AG20443 (cell line): ENCODE data around the gene DNAAF5.
"Not testable (repeated sequence)": the region's sequence is repeated elsewhere in the genome, so short reads cannot be mapped to it uniquely, and the experiment has no call there.

ENCODE experiments used
- DNase-seq: peaks from one replicate; pipeline ENCODE4 v3.0.0; 2012; ENCODE audit warnings: low spot score, mixed read lengths

The DNAAF5 gene

DNA sequence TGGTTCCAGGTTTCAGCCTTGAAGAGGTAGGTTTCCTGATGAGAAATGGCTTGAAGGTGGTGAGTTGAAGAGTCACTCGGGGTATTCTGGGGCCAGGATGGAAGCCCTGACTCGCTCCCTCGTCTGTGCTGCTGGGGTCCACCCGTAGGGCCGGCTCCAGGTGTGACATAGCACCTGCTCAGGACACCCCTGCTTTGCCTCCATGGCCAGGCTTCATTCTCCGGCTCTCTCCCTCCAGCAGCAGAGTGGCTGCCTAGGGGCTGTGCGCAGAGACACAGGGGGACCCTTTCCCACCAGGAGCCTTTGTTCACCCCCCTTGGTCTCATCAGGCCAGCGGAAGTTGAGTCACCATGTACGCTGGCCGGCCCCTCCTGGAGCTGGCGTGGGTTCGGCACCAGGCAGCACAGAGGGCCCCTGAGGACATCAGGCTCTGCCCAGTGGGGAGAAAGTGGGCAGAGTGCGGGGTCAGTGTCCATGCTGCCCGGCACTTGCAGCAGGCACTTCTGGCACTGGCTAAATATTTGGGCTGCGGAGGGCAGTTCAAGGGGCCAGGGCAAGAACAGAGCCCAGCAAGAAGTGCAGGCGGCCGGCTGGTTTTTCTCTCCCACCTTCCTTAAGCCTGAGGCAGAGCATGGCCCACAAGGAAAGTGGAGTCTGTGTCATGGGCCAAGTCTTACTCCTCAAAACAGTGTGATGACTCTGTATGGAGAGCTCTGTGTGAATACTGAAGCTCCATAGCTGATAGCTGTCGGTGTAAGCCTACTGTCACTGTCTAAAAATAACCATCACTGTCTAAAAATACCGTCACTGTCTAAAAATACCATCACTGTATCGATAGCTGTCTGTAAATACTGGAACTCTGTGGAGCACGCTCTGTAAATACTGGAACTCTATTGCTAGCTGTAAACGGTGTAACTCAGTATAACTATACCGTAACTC lies 4.3 kb downstream of the DNAAF5 start:
- DNase-seq: no peak

DNA sequence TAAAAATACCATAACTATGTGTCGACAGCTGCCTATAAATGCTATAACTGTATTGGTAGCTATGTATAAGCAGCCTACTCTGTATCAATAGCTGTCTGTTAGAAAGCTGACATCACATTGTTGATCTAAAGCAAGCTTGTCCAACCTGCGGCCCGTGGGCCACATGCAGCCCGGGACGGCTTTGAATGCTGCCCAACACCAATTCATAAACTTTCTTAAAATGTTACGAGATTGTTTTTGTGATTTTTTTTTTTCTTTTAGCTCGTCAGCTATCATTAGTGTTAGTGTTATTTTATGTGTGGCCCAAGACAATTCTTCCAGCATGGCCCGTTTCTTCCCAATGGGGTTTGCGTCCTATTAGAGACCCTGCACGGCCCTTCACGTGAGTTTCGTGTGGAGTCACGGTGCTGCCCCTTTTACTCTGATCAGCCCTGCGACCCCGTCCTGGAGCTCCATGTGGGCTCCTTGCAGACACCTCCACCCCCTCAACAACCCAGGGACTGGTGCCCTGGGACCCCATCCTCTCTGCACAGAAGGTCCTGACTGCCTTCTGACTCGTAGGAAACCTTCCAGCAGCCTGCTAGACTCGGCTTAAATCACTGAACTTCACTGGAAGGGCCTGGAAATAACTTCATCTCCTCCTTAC lies 5.1 kb downstream of the DNAAF5 start:
- no peak for DNase-seq

DNA sequence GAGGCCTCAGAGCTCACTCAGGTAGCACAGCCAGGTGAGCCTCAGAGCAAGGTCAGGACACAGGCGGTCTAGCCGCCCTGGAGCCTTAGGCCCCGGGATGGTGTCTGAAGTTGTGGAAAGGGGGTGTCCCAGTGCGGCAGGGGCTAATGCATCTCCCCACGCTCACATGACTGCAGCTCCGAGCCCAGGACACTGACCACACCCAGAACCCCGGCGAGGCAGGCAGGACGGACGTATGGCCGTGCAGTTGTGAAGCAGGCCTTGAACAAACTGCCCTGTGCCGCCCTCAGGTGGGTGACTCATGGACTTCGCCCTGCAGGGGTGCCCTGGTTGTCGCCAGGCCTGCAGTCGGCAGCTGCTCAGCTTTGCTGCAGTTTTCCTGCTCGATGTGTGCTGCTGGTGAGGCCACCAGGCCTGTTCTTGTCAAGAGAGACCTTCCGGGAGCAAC lies 5.6 kb downstream of the DNAAF5 start:
- no peak for DNase-seq

DNA sequence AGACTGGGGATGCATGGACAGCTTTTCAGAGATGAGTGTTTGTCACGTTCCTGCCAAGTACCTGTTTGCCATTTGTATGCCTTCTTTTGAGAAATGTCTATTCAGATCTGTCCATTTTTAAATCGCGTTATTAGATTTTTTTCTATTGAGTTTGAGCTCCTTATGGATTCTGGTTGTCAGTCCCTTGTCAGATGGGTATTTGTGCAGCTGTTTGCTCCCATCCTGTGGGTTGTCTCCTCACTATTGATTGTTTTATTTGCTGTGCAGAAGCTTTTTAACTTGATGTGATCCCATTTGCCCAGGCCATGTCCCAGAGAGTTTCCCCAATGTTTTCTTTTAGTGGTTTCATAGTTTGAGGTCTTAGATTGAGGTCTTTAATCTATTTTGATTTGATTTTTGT lies 6.1 kb downstream of the DNAAF5 start:
- no peak for DNase-seq

DNA sequence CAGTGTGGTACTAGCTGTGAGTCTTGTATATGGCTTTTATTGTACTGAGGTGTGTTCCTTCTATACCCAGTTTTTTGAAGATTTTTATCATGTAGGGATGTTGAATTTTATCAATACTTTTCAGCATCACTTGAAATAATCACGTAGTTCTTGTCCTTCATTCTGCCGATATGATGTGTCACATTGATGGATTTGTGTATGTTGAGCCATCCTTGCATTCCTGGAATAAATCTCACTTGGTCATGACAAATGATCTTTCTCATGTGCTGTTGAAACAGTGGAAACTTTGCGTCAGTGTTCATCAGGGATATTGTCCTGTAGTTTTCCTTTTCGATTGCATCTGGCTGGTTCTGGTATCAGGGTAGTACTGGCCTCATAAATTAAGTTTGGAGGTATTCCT lies 7.7 kb downstream of the DNAAF5 start:
- no peak for DNase-seq

DNA sequence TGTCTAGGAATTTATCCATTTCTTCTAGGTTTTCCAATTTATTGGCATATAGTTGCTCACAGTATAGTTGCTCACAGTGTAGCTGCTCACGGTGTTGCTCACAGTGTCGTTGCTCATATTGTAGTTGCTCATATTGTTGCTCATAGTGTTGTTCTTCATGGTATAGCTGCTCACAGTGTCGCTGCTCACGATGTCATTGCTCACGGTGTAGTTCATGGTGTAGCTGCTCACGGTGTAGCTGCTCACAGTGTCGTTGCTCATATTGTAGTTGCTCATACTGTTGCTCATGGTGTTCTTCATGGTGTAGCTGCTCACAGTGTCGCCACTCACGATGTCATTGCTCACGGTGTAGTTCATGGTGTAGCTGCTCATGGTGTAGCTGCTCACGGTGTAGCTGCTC lies 8.3 kb downstream of the DNAAF5 start:
- DNase-seq: no peak

DNA sequence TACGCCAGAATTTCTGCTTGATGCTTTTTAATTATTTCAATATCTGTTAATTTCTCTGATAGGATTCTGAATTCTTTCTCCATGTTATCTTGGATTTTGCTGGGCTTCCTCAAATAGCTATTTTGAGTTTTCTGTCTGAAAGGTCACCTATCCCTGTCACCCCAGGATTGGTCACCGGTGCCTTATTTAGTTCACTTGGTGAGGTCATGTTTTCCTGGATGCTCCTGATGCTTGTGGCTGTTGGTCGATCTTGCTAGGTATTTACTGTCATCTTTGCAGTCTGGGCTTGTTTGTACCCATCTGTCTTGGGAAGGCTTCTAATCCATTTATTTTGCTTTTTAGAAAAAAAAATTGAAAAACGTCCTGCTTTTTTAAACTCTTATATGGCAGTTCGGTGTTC lies 11.7 kb downstream of the DNAAF5 start:
- no peak for DNase-seq

DNA sequence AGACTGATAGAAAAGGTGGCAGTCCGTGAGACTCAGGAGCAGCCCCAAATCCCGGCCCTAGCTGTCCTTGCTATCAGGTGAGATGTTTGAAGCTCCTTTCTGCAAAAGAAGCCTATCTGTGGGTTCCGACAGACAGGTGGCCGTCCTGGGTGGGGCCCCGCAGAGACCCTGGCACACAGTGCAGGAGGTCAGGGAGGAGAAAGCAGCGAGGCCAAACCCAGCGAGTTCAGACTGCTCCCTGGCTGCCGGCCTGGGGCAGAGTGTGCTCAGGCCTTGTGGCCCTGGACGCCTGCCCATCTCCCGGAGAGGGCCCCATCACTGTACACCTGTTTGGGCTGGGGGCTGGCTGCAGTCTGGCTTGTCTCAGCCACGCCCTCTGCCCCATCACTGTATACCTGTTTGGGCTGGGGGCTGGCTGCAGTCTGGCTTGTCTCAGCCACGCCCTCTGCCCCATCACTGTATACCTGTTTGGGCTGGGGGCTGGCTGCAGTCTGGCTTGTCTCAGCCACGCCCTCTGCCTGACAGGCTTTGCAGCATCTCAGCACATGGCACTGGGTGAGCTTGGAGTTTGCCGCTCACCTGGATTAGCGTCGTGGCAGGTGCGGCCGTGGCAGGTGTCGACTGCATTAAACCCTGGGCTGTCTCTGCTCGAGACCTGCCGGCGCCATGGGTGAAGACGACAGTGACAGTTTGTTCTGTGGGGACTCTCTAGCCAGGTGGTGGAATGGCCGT lies 12.4 kb downstream of the DNAAF5 start:
- no peak for DNase-seq

DNA sequence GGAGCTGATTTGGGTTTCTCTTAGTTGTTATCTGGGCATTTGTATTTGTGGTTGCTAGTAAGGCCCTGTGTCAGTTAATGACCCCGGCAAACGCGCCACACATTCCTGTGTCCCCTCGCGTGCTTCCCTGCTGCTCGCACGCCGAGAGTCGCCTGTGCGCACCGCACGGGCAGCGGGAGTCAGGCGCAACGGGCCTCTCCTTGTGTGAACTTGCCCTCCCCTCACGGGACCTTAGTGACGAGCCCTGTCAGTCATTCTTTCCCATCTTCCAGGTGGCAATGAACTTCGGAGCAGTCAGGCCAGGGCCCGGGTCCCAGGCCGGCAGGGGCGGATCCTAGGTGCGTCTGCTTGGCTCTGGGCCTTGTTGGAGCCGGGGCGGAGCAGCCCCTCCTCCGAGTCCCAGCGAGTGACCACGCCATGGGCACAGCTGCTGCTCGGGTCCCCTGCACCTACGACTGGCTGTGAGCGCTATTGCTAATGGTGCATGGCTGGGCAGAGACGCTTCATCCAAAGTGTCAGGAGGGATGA lies 13.0 kb downstream of the DNAAF5 start:
- DNase-seq: no peak

DNA sequence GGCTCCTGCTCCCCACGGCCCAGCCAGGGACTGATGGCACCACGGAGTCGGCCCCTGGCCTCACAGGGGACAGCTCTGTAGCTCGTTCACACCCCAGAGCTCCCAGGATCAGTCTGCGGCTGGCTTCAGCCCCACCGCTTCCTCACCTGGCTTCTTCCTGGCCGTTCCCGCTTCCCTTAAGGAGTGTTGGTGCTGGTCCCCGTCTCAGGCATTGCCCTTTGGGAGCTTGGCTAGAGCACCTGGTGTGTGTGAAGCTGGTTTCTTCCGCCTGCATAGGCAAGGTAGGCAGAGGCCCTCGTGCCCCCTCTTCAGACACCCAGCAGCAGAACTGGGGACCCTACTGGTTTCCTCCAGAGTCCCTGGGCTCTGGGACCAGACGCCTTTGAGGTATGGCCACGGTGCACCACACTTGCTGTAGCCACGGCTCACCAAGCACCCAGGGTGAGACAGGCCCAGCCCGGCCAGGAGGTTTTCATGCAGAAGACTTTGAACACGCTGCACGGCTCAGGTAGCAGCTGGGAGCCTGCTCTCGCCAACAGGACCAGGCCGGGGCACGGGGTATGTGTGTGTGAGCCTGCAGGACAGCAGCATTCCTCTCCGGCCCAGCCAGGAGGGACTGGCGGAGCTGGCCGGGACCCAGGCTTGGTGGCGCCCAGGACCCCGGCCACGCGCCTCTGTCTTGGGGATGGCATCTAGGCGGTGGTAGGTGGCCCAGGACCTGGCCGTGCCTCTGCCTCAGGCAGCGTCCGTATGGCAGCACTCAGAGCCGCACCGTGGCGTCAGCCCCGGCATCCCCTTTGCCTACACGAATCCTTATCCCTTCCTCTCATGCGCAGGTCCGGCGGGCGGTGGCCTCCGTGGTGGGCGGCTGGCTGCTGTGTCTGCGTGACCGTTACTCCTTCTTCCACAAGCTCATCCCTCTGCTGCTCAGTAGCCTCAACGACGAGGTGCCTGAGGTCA lies 13.8 kb downstream of the DNAAF5 start:
- DNase-seq: no peak

DNA sequence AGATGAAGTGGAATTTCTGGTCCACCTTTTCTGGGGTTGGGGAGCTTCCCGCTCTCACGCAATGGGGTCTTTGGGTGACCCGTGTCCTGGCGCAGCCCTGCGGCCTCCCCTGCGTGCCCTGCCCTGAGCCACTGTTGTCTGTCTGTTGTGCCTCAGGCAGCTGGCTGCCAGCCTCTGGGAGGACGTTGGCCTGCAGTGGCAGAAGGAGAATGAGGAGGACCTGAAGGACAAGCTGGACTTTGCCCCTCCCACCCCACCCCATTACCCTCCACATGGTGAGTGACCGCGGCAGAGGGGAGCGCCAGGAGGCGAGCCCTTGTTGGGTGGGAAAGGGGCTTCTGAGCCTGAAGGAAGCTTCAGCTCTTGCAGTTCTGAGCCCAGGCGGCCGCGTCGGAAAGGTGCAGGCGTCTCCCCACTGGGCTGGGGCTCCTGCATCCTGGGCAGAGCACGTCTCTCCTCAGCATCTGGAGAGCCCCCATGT lies 14.7 kb downstream of the DNAAF5 start:
- DNase-seq: no peak

DNA sequence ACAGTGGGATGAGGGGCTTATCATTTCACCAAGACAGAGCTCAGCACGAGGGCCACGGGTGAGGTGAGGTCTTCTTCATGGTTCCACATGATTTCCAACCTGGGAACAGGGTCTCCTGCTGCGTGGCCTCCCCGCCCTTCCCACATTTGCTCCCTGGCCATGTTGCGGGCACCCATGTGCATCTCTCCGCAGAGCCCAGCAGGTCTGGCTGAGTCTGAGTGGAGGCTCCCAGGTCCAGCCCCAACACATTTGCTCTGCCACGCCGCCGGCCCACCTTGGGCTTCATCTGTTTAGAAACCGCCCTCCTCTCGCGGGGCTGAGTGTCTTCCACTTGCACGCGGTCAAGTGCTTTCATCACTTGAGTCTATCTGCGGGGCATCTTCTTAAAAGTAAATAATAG lies 15.4 kb downstream of the DNAAF5 start:
- DNase-seq: no peak

DNA sequence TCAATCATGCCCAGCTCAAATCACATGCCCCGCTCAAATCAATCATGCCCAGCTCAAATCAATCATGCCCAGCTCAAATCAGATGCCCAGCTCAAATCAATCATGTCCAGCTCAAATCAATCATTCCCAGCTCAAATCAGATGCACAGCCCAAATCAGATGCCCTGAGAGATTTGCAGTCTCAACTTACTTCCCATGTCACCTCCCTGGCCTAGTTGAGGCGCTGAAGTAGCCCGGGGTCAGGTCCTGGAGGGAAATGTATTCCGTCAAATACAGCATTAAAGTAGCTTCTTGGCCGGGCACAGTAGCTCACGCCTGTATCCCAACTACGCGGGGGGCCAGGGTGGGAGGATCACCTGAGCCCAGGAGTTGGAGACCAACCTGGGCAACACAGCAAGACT lies 16.3 kb downstream of the DNAAF5 start:
- DNase-seq: no peak

DNA sequence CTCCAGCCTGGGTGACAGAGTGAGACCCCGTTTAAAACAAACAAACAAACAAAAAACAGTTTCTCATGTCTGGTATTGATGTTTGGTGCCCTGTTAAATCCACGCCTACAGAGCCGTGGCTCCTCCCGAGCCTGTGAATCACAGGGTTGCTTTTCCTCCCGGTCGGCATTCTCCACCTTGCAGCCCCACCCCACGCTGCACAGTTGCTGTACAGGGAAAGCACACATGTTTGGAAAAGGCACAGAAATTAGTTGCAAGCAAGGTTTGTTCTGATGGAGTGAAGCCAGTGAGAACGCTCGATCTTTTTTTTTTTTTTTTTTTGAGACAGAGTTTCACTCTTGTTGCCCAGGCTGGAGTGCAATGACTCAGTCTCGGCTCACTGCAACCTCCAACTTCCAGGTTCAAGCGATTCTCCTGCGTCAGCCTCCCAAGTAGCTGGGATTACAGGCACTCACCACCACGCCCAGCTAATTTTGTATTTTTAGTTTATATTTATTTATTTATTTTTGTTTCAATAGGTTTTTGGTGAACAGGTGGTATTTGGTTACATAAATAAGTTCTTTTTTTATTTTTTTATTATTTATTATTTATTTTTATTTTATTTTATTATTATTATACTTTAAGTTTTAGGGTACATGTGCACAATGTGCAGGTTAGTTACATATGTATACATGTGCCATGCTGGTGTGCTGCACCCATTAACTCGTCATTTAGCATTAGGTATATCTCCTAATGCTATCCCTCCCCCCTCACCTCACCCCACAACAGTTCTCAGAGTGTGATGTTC lies 17.0 kb downstream of the DNAAF5 start:
- DNase-seq: not testable (repeated sequence)

DNA sequence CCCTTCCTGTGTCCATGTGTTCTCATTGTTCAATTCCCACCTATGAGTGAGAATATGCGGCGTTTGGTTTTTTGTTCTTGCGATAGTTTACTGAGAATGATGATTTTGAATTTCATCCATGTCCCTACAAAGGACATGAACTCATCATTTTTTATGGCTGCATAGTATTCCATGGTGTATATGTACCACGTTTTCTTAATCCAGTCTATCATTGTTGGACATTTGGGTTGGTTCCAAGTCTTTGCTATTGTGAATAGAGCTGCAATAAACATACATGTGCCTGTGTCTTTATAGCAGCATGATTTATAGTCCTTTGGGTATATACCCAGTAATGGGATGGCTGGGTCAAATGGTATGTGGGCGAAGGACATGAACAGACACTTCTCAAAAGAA lies 17.6 kb downstream of the DNAAF5 start:
- DNase-seq: not testable (repeated sequence)

DNA sequence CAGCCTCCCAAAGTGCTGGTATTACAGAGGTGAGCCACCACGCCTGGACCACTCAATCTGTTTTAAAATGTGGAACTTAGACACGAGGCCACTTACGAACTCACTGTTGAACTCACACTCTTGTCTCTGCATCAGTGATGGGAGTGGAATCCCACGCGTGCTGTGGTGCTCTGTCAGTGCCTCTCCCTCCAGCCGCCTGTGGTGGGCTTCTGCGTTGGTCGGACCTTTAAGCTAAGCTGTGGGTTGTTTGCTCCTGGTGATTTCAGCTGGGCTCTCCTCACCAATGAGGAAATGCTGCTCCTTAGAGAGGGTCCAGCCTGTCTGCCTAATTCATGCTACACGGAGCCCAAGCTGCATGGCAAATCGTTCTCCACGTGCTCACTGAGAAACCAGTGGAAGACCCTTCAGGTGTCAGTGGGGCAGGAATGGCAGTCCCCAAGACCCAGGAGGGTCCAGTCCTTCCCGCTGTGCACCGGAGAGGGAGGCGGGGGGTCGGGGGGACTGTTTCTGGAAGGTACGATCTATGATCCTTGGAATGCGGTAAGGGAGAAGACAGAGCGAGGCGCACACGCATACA lies 18.4 kb downstream of the DNAAF5 start:
- no peak for DNase-seq

DNA sequence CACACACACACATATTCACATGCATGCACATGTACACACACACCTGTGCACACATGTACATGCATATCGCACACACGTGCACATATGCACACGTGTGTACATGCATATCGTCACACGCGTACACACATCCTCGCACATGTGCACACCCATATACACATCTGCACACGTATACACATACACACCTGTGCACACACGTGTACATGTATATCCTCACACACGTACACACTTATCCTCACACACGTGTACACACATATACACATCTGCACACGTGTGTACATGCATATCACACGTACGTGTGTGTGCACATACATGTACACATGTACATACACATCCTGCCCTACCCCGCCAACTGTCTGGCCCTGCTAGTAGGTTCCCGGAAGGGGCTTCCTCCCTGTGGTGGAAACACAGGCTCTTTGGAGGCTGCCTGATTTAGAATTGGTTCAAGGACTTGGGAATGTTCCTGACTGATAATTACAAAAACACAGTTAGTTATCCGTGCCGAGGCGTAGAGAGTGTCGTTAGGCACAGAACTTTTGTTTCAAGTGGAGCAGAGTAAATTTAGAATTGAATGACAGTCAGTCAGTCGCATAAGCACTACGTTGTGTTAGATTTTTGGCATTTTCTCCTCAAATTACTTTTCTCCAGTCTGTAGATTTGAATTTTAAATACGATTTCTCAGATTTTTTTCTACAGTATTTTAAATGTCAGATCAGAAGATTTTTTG lies 19.1 kb downstream of the DNAAF5 start:
- DNase-seq: no peak

DNA sequence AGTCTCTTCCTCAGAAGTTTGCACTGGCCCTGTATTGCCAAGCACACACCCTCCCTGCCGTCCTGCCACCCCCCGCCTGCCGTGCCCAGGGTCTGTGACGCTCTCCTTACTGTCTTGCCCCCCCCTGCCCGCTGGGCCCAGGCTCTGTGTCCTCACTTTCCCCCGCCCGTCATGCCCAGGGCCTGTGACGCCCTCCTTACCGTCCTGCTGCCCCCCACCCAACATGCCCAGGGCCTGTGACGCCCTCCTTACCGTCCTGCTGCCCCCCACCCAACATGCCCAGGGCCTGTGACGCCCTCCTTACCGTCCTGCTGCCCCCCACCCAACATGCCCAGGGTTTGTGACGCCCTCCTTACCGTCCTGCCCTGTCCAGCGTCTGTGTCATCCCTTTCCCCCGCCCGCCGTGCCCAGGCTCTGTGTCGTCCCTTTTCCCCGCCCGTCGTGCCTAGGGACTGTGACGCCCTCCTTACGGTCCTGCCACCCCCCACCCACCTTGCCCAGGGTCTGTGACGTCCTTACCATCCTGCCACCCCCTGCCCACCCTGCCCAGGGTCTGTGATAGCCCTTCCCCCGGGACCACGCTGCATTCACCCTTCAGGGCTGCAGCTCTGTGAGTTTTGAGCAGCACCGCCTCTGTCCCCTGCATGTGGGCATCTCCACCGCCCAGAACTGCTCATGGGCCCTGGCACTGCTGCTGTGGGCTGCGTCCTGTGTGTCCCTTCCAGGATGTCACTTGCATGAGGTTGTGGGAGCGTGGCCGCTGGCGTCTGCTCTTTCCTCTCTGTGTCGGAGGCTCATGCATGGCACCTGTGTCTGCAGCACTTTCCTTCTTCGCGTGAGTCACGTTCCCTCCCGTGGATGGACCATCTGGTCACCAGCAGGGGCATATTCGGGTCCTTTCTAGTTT lies 19.9 kb downstream of the DNAAF5 start:
- DNase-seq: no peak
